Neural cell (in vitro differentiated cells): ENCODE results near the gene FGD5. TPM values are rescaled to one million over a fixed set of nuclear protein-coding genes. Genes with fewer than 3 reads are reported as not detected.

ENCODE experiments used
- H2AFZ ChIP-seq: fragments of 200-600, 300-800 bp; sonication (generic), shearing (Covaris generic); 2 replicates; pipeline ENCODE4 v1.6.0; 2014; ENCODE audit warnings: low read depth, mild to moderate bottlenecking, antibody characterized with exemption, low read length, moderate library complexity
- H3F3A ChIP-seq: fragments of 200-600 bp; shearing (Covaris generic); 2 replicates; pipeline ENCODE4 v1.6.1; 2016; ENCODE audit warnings: mild to moderate bottlenecking, moderate library complexity, mixed read lengths, antibody characterized with exemption, low read length; ENCODE audit not compliant: insufficient read depth, poor library complexity, severe bottlenecking
- H3K27ac ChIP-seq: fragments of 200-600, 300-800 bp; sonication (generic), shearing (Covaris generic); 2 replicates; pipeline ENCODE4 v1.5.1; 2014; ENCODE audit warnings: mild to moderate bottlenecking, low read length, moderate library complexity
- H3K27me3 ChIP-seq: fragments of 300-800, 200-600 bp; sonication (generic), shearing (Covaris generic); 2 replicates; pipeline ENCODE4 v1.6.0; 2014; ENCODE audit warnings: mild to moderate bottlenecking, low read depth, low read length, moderate library complexity; ENCODE audit not compliant: insufficient read depth
- H3K36me3 ChIP-seq: fragments of 300-800, 200-600 bp; sonication (generic), shearing (Covaris generic); 2 replicates; pipeline ENCODE4 v1.5.1; 2014; ENCODE audit warnings: mild to moderate bottlenecking, antibody characterized with exemption, low read length, moderate library complexity; ENCODE audit not compliant: insufficient read depth
- H3K4me2 ChIP-seq: fragments of 300-800, 200-600 bp; sonication (generic), shearing (Covaris generic); 2 replicates; pipeline ENCODE4 v1.6.0; 2014; ENCODE audit warnings: mild to moderate bottlenecking, low read length
- H3K4me3 ChIP-seq: fragments of 300-800, 200-600 bp; sonication (generic), shearing (Covaris generic); 2 replicates; pipeline ENCODE4 v1.5.1; 2014; ENCODE audit warnings: mild to moderate bottlenecking, low read length, moderate library complexity
- H3K79me2 ChIP-seq: fragments of 200-600 bp; shearing (Covaris generic); replicated peaks from 2 replicates; pipeline ENCODE4 v1.6.0; 2014; ENCODE audit warnings: mild to moderate bottlenecking, low read length, moderate library complexity; ENCODE audit not compliant: insufficient read depth
- H3K9ac ChIP-seq: fragments of 300-800, 200-600 bp; sonication (generic), shearing (Covaris generic); 2 replicates; pipeline ENCODE4 v1.6.1; 2016; ENCODE audit warnings: mild to moderate bottlenecking, low read length, mixed read lengths
- H3K9me2 ChIP-seq: fragments of 200-600 bp; shearing (Covaris generic); 2 replicates; pipeline ENCODE4 v1.6.1; 2016; ENCODE audit warnings: mild to moderate bottlenecking, low read length, mixed read lengths; ENCODE audit not compliant: insufficient read depth
- H3K9me3 ChIP-seq: fragments of 200-600, 300-800 bp; sonication (generic), shearing (Covaris generic); 2 replicates; pipeline ENCODE4 v1.6.1; 2016; ENCODE audit warnings: mild to moderate bottlenecking, mixed run types, low read length, moderate library complexity, mixed read lengths
- H4K20me1 ChIP-seq: fragments of 200-600 bp; shearing (Covaris generic); 2 replicates; pipeline ENCODE4 v1.6.1; 2016; ENCODE audit warnings: mild to moderate bottlenecking, mixed run types; ENCODE audit not compliant: insufficient read depth
- EP300 ChIP-seq: fragments of 450-650 bp; conservative IDR thresholded peaks from 2 replicates; pipeline ENCODE4 v1.6.1; 2014; ENCODE audit warnings: antibody characterized with exemption, mild to moderate bottlenecking, moderate library complexity; ENCODE audit not compliant: poor library complexity, severe bottlenecking
- EZH2 ChIP-seq: fragments of 200-600, 300-800 bp; shearing (Covaris generic), sonication (generic); IDR thresholded peaks from 2 replicates; pipeline ENCODE4 v1.6.1; 2014; ENCODE audit warnings: antibody characterized with exemption, low read length, borderline replicate concordance, mild to moderate bottlenecking; ENCODE audit not compliant: insufficient read depth, poor library complexity, severe bottlenecking
- MXI1 ChIP-seq: fragments of 450-650 bp; conservative IDR thresholded peaks from 2 replicates; pipeline ENCODE4 v1.6.1; 2014; ENCODE audit warnings: antibody characterized with exemption, mild to moderate bottlenecking; ENCODE audit not compliant: poor library complexity, severe bottlenecking
- POLR2AphosphoS5 ChIP-seq: IDR thresholded peaks from 2 replicates; pipeline ENCODE4 v1.6.1; 2012
- RAD21 ChIP-seq: fragments of 450-650 bp; conservative IDR thresholded peaks from 2 replicates; pipeline ENCODE4 v1.6.1; 2014; ENCODE audit warnings: antibody characterized with exemption, mild to moderate bottlenecking, moderate library complexity
- SMC3 ChIP-seq: fragments of 450-650 bp; conservative IDR thresholded peaks from 2 replicates; pipeline ENCODE4 v1.6.1; 2014; ENCODE audit warnings: antibody characterized with exemption, mild to moderate bottlenecking, moderate library complexity; ENCODE audit not compliant: poor library complexity
- TAF1 ChIP-seq: IDR thresholded peaks from 2 replicates; pipeline ENCODE4 v1.6.1; 2012; ENCODE audit warnings: low read depth
- polyA plus RNA-seq: library from polyadenylated mRNA; depleted of rRNA; stranded (reverse); fragments of >200 nt; gene quantifications from 2 replicates; pipeline ENCODE4 v1.2.3, GENCODE V29; 2014
- TF ChIP-seq, protein P1 (sequence below): fragments of 450-650 bp; IDR thresholded peaks from 2 replicates; pipeline ENCODE4 v1.5.1; 2014; ENCODE audit warnings: antibody characterized with exemption, mild to moderate bottlenecking, moderate library complexity; ENCODE audit not compliant: poor library complexity, severe bottlenecking
- TF ChIP-seq, protein P2 (sequence below): IDR thresholded peaks from 2 replicates; pipeline ENCODE4 v1.6.1; 2012; ENCODE audit warnings: borderline replicate concordance

Gene FGD5
- polyA plus RNA-seq, 1 donor from 2014 or later, result not detected

DNA sequence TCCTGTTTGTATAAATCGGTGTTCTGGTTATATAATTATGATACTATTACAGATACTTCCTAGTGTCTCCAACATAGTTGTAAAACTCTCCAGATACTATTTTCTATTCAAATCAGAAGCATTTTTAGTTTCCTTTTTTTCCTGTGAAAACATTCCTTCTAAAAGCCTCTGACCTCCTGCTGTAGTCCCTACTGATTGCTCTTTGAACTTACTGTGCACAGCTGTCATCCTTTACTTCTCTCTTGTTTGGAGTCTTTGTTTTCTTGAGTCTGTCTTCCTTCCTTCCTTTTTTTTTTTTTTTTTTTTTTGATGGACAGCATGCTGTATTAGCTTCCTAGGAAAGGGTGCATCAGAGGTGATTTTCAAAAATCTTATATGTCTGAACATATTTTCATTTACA is 157.6 kb downstream of the FGD5 start:
- Histone ChIP-seq H3K9ac (no peak overlapping the region), H3K9me3 (no peaks in the 10 kb centered on the region), H3F3A (no peaks in the 10 kb centered on the region), H2AFZ (no peak overlapping the region), H3K27ac (no peak overlapping the region), H4K20me1 (no peaks in the 10 kb centered on the region), H3K9me2 (no peaks in the 10 kb centered on the region), H3K36me3 (peaks cover 5% of the 10 kb centered on the region), H3K79me2 (peaks cover 13% of the 10 kb centered on the region), H3K4me3 (no peak overlapping the region), H3K27me3 (no peaks in the 10 kb centered on the region), H3K4me2 (no peak overlapping the region)
- TF ChIP-seq EZH2 (no peak), TAF1 (no peak), SMC3 (no peak), RAD21 (no peak), MXI1 (no peak), POLR2AphosphoS5 (no peak), EP300 (no peak)
- TF ChIP-seq, protein P1, sequence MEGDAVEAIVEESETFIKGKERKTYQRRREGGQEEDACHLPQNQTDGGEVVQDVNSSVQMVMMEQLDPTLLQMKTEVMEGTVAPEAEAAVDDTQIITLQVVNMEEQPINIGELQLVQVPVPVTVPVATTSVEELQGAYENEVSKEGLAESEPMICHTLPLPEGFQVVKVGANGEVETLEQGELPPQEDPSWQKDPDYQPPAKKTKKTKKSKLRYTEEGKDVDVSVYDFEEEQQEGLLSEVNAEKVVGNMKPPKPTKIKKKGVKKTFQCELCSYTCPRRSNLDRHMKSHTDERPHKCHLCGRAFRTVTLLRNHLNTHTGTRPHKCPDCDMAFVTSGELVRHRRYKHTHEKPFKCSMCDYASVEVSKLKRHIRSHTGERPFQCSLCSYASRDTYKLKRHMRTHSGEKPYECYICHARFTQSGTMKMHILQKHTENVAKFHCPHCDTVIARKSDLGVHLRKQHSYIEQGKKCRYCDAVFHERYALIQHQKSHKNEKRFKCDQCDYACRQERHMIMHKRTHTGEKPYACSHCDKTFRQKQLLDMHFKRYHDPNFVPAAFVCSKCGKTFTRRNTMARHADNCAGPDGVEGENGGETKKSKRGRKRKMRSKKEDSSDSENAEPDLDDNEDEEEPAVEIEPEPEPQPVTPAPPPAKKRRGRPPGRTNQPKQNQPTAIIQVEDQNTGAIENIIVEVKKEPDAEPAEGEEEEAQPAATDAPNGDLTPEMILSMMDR, result no peak
- TF ChIP-seq, protein P2, sequence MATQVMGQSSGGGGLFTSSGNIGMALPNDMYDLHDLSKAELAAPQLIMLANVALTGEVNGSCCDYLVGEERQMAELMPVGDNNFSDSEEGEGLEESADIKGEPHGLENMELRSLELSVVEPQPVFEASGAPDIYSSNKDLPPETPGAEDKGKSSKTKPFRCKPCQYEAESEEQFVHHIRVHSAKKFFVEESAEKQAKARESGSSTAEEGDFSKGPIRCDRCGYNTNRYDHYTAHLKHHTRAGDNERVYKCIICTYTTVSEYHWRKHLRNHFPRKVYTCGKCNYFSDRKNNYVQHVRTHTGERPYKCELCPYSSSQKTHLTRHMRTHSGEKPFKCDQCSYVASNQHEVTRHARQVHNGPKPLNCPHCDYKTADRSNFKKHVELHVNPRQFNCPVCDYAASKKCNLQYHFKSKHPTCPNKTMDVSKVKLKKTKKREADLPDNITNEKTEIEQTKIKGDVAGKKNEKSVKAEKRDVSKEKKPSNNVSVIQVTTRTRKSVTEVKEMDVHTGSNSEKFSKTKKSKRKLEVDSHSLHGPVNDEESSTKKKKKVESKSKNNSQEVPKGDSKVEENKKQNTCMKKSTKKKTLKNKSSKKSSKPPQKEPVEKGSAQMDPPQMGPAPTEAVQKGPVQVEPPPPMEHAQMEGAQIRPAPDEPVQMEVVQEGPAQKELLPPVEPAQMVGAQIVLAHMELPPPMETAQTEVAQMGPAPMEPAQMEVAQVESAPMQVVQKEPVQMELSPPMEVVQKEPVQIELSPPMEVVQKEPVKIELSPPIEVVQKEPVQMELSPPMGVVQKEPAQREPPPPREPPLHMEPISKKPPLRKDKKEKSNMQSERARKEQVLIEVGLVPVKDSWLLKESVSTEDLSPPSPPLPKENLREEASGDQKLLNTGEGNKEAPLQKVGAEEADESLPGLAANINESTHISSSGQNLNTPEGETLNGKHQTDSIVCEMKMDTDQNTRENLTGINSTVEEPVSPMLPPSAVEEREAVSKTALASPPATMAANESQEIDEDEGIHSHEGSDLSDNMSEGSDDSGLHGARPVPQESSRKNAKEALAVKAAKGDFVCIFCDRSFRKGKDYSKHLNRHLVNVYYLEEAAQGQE, result no peak

DNA sequence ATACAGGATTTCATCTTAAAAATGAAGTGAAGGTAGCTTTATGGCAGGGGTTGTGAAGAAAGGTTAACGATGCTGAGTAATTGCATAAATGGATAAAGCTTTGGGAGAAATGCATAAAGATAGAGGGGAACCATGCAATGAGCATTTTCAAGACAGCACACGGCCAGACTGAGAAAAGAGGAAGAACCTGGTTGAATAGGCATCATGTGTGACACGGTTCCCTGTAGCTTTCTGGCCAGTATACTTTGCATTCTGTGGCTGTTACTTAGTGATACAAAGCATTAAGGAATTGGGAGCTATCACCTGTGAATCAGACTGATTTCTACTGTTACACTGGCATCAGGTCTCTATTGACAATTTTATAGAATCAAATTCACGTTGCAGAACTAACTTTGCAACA is 161.9 kb downstream of the FGD5 start:
- no peaks in the 10 kb centered on the region for H3K27me3 ChIP-seq
- no peaks in the 10 kb centered on the region for H3K9me2 ChIP-seq
- H3K79me2 ChIP-seq, result peaks cover 16% of the 10 kb centered on the region
- no peak overlapping the region for H3K4me3 ChIP-seq
- H3K4me2 ChIP-seq, result no peak overlapping the region
- H3F3A ChIP-seq, result no peaks in the 10 kb centered on the region
- no peaks in the 10 kb centered on the region for H3K9me3 ChIP-seq
- H3K27ac ChIP-seq, result no peak overlapping the region
- peaks cover 5% of the 10 kb centered on the region for H3K36me3 ChIP-seq
- H2AFZ ChIP-seq, result no peak overlapping the region
- no peaks in the 10 kb centered on the region for H4K20me1 ChIP-seq
- no peak for TF ChIP-seq MXI1
- no peak for TF ChIP-seq TAF1
- TF ChIP-seq POLR2AphosphoS5, result no peak
- TF ChIP-seq, protein P2, result no peak
- TF ChIP-seq SMC3, result no peak
- TF ChIP-seq EZH2, result no peak
- TF ChIP-seq, protein P1, result no peak
- no peak for TF ChIP-seq EP300
- no peak for TF ChIP-seq RAD21
- no peak overlapping the region for H3K9ac ChIP-seq
